HG03469 (cell line): ENCODE results near the gene SLC6A18.

Source experiments
- ATAC-seq: cut with Tn5 transposase; IDR thresholded peaks from one replicate; pipeline ENCODE4 v1.9.1; 2021; ENCODE audit warnings: mild to moderate bottlenecking, moderate library complexity, moderate number of reproducible peaks; ENCODE audit not compliant: unreplicated experiment

SLC6A18 gene

DNA sequence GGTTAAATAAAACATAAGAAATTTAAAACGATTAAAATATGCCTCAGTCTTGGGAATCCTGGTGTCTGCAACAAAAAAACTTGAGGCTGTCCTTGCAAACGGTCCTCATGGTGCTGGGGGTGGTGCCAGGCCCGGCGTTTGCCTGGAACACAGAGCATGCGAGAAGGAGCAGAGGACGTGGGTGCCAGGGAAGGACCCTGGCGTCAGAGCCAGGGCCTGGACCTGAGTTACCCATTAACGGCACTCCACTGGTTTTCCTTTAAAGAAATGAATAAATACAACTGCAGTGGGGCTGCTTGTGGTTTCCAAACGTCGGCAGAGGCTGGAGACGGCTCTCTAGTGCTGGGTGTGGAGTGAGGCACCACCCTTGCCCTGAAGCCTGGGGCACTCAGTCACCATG lies at the start of gene SLC6A18:
Gene SLC6A18 (plus strand): TSS at position 301 of the 400 bp plus-strand sequence. CDS start 97 bp downstream, at position 398.
- ATAC-seq: no peak

GRCh38 chr5:1175801-1176472 lies 49.2 kb upstream of the SLC6A18 start:
- no peak for ATAC-seq

DNA sequence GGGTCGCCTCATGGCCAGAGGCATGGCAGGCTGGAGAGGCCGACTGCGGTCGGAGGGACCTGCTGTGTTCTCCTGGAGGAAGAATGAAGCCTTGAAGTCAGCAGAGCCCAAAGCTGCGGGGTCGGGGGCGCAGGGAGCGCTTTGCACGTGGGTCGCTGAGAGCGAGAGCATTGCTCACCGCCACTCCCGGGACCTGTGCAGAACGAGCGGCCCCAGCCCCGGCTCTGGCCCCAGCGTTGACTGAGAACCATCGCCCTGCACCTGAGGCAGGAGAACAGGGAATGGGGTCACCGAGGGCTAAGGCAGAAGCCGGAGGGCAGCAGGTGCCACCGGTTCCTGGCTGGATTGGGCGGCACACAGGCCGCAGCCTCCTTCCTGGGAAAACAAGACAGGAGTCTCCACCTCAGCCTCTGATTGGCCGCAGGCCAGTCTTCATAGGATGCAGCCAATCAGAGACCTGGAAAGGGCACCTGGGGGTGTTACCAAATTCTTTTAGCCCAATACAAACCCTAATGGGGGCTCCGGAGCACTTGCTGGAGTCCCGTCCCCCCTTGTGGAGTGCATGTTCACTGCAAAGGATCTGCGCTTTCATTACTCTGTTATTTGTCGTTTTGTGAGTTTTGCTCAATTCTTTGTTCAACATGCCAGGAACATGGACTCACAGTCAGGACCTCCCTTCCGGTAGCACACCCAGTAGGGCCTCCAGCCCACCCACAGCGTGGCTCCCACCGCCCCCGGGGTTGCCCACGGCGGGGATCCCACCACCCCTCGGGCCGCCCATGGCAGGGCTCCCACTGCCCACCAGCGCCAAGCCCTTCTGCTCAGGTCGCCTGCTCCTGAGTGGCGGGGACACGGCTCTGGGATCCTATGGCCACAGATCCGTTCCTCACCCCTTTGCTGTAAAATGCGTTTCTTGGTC lies 48.4 kb upstream of the SLC6A18 start:
- ATAC-seq: no peak

DNA sequence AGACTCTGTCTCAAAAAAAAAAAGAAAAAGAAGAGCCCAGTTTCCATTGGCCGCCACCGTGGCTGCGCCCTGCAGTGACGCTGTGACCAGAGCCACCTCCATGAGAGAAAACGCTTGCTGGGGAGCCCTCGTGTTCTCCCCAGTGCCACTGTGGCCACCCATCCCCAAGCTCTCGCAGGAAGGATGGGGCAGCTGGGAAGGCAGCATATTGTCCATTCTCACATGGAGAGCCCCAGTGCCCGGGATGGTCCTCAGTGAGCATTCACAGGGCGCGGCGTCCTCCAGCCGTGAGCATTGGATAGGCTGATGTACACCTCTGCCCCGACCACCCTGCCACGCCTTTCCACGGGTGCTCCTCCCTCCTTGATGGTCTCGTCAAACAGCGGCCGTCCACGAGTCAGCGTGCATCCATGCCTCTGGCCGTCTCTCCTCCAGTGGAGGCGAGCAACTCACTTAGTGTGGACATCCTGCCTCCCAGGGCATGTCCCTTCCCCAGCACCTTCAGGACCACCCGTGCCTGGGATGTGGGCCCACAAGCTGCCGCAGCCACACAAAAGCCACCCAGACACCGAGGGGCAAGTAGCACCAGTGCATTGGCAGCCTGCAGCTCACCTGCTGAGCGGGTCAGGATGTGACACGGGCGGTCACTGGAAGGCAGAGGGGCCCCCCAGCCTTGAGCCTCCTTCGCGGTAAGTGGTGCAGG lies 47.2 kb upstream of the SLC6A18 start:
- no peak for ATAC-seq

DNA sequence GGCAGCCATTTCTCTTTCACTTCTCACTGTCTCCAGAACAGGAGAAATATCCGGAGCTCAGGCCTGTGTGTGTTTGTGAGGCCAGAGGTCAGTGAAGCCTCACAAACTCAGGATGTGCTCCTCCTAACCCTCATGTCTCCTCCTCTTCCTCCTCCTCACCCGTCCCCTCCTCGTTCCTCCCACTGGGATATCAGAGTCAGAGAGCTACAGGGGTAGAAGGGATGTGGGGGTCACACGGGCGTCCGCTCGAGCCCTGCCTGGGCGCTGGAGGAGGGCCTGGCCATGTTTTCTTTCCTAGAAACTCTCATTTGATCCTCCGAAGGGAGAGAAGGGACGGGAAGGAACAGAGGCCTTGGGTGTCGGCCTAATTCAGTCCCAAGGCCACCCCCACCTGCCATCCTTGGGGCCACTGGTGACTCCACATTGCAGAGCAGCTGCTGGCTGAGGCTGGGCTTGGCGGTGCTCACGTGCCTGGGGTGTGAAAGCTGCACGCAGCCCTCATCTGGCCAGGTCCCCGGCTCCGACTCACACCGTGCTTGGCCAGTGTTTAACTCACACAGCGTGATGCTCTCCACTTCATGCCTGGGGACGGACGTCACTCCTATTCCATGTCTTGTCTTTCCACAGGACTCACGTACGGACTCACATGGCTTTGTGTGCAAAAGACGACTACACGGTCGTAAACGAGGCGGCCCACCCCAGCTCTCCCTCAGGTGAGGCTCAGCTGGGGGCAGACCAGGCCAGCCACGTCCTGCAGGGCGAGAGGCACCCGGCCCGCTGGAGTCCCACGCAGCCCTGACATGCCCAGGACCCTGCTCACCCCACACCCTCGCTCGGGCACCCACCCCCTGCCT lies 46.4 kb upstream of the SLC6A18 start:
- no peak for ATAC-seq

GRCh38 chr5:1179383-1179715 lies 45.8 kb upstream of the SLC6A18 start:
- no peak for ATAC-seq

DNA sequence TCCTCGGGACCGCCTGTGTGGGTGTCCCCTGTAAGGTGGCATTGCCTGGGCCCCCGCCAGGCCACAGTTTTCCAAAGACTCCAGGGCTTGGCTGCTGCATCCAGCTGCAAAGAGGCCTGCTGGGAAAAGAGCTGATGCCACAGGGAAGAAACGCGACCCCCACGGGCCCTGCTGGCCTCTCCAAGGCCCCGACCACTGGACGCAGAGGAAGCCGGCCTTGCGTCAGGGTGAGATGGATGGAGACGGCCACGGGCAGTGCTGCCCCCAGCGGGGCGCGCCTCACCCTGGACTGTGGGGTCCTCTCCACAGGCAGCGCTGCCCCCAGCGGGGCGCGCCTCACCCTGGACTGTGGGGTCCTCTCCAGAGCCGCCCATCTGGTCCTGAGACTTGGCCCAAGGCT lies 45.1 kb upstream of the SLC6A18 start:
- no peak for ATAC-seq

DNA sequence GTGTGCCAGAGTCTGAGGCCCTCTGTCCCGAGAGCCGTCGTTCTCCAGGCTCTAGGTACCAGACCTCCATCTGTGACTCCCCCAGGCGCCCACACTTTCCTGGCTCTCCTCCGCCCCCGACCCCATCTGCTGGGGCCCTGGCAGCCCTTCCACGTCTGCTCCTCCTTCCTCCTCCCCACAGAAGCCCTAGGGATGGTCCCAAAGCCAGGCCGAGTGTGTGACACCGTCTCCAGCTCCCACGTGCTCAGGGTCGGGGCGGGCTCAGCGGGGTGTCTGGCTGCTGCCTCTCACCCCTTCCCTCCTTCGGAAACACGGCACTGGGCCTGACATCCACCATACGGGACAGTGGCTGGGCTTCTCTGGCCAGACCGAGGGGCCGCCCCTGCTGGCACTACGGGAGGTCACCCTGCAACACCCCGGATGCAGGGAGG lies 44.3 kb upstream of the SLC6A18 start:
- no peak for ATAC-seq

DNA sequence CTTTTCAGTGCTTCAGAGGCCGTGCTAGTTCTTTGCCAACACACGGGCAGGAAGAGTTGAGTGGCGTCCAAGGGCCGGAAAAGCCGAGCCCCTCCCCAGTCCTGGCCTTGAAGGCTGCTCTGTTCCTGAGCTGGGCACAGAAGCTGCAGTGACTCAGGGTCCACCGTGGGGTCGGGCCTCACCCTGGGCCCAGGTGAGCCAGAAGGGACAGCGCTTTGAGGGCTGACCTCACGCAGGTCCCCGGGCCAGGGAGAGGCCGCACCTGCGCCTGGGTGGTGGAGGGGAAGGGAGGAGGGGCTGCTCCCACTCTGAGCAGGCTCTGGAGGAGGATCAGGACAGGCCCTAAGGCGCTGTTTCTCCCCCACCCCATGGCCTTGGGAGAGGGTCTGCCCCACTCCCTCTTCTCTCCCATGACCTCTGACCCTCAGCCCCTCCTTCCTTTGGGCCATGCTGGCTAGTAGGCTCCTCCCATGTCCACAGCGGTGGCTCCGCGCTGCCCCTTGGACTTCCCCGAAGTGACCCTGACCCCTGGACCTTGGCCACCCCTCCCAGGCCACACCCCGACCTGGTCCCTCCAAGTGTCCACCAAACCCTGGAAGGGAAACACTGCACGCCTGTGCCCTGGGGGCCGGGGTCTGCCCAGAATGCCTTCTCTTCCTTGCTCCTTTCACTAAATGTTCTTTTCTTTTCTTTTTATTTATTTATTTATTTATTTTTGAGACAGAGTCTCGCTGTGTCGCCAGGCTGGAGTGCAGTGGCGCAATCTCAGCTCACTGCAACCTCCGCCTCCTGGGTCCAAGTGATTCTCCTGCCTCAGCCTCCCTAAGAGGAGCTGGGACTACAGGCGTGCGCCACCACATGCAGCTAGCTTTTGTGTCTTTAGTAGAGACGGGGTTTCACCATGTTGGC lies 43.5 kb upstream of the SLC6A18 start:
- no peak for ATAC-seq

GRCh38 chr5:1182360-1182632 lies 42.9 kb upstream of the SLC6A18 start:
- ATAC-seq: no peak

- ATAC-seq: no peak
Measured at GRCh38 chr5:1182633-1183423, 42.4 kb upstream of the SLC6A18 start.

- ATAC-seq: no peak
Measured at GRCh38 chr5:1183424-1184162, 41.6 kb upstream of the SLC6A18 start.

- no peak for ATAC-seq
Measured at GRCh38 chr5:1184163-1184470, 41.1 kb upstream of the SLC6A18 start.

DNA sequence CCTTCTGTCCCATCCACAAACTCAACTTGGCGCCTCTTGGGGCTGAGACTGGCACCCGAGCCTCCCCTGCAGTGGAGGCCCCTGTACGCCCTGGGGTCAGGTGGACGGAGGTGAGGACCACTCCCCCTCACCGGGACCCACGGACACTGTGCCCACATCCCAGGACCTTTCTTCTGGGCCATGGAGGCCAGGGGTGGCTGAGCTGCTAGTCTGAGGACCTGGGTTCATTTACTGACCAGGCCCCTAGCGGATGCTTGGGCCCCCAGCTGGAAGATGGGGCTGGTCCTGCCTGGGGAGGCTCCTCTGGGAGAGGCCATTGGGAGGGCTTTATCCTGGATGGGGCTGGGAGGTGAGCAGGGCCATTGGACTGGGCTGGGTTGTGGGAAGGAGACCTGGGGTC lies 40.7 kb upstream of the SLC6A18 start:
- no peak for ATAC-seq

- no peak for ATAC-seq
Measured at GRCh38 chr5:1185038-1185627, 40.0 kb upstream of the SLC6A18 start.

DNA sequence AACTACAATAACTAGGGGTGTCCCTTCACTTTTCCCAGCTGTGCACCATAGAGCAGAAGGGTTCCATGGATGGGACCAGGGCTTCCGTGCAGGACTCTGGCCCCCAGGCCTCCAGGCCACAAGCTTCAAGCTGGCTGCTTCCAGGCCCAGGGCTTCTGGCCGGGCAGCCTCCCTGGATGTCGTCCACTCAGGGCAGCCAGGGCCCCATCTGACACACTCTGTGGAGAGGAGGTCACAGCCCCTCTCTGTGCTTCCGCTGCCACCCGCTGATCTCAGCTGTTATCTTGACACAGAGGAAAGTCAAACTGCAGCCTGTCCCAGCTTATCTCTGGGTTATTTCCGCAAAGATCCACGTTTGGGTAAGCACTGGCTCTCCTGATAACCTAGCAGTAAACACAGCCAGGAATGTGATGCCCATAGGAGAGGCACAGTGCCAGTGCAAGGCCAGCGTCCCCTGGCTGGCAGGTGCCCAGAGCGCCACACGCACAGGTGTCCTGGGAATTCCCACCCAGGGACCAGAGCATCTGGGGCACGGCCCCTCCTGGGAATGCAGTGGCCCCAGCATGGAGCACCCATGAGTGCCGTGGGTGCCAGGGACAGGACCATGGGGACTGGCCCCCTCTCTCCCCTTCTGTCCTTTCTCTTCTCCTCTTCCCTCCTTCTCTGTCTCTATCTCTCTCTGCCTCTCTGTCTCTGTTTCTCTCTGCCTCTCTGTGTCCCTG lies 39.4 kb upstream of the SLC6A18 start:
- no peak for ATAC-seq

DNA sequence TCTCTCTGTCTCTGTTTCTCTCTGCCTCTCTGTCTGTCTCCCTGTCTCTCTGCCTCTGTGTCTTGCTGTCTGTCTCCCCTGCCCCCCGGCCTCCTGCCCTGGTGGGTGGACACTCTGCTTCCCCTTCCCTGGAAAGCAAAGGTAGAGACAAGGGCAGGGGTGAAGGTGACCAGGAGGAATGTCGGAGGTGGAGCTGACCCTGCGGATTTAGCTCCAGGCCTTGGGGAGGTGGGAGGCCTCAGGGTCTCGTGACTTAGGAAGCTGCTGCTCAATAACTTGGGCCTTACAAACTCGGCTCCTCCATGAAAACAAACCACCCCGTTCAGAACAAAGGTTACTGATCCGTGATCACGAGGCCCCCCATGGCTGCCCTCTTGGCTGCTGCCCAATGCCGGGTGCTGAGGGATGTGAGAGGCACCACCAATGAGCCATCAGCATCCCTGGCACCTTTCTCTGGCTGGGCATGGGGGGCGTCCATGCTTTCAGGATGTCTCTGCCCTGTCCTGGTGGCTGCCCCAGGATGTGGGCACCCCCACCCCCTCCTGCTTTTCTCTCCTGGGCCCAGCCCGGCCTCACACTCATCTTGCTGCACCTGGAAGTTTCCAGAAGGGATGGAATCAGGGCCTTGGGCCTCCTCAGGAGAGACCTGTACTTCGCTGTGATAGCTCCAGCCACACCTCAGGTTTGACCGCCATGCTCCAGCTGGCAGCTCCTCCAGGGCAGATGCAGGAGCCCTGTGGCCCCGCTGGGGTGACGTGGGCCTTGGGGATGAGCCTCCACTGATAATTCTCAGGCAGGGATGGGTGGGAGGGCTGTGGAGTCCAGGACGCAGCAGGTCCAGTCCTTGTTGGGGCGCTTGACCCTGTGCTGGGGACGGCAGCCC lies 38.6 kb upstream of the SLC6A18 start:
- ATAC-seq: no peak
